Endometrial microvascular endothelial cells (primary cell): ENCODE data around the gene CSNK2A3. TPM values are rescaled to one million over a fixed set of nuclear protein-coding genes. Genes with fewer than 3 reads are reported as not detected.
"Not testable (repeated sequence)": the region's sequence is repeated elsewhere in the genome, so short reads cannot be mapped to it uniquely, and the experiment has no call there.

Experiments
- in situ Hi-C: cut with HindIII; loops from 2 replicates; pipeline ENCODE4 v1.10.0; 2017; ENCODE audit warnings: low sequenced_read_pairs, low pct_unique_long_range_greater_than_20kb; ENCODE audit errors: inconsistent ontology term
- total RNA-seq: library from RNA; depleted of rRNA; stranded (reverse); fragments of >200 nt; gene quantifications from one replicate; pipeline ENCODE4 v1.2.3, GENCODE V29; 2015; ENCODE audit errors: inconsistent ontology term

Gene CSNK2A3
- total RNA-seq, 1 donor from 2014 or later: 0.65 TPM

GRCh38 chr11:11381471-11382105, 28.5 kb upstream of the CSNK2A3 start:
- in situ Hi-C loops: no loop called here

- in situ Hi-C loops: no loop called here
These were observed 27.8 kb upstream of the CSNK2A3 start for GRCh38 chr11:11380883-11381282.

GRCh38 chr11:11380340-11380739, 27.3 kb upstream of the CSNK2A3 start:
- in situ Hi-C loops: no loop called here

- in situ Hi-C loops: no loop called here
These were observed 26.6 kb upstream of the CSNK2A3 start for GRCh38 chr11:11379661-11380060.

GRCh38 chr11:11378184-11378940, 25.3 kb upstream of the CSNK2A3 start:
- in situ Hi-C loops: no loop called here

GRCh38 chr11:11374358-11375148, 21.5 kb upstream of the CSNK2A3 start:
- in situ Hi-C loops: no loop called here

GRCh38 chr11:11373934-11374333, 20.9 kb upstream of the CSNK2A3 start:
- in situ Hi-C loops: no loop called here

GRCh38 chr11:11372461-11372860, 19.4 kb upstream of the CSNK2A3 start:
- in situ Hi-C loops: no loop called here

- in situ Hi-C loops: no loop called here
These were observed 17.9 kb upstream of the CSNK2A3 start for GRCh38 chr11:11370962-11371303.

GRCh38 chr11:11370255-11370961, 17.4 kb upstream of the CSNK2A3 start:
- in situ Hi-C loops: no loop called here

- in situ Hi-C loops: no loop called here
These were observed 13.7 kb upstream of the CSNK2A3 start for GRCh38 chr11:11366793-11367192.

- in situ Hi-C loops: no loop called here
These were observed 10.6 kb upstream of the CSNK2A3 start for GRCh38 chr11:11363674-11364073.

- in situ Hi-C loops: no loop called here
These were observed 6.6 kb upstream of the CSNK2A3 start for GRCh38 chr11:11359611-11360010.

- in situ Hi-C loops: no loop called here
These were observed 3.8 kb upstream of the CSNK2A3 start for GRCh38 chr11:11356842-11357241.

GRCh38 chr11:11351851-11352250, 1.2 kb downstream of the CSNK2A3 start:
- in situ Hi-C loops: not testable (repeated sequence)

- in situ Hi-C loops: no loop called here
These were observed 1.9 kb downstream of the CSNK2A3 start for GRCh38 chr11:11351042-11351586.

GRCh38 chr11:11349870-11350337, 3.1 kb downstream of the CSNK2A3 start:
- in situ Hi-C loops: no loop called here

GRCh38 chr11:11349106-11349825, 3.8 kb downstream of the CSNK2A3 start:
- in situ Hi-C loops: no loop called here
